GM10266 (cell line): ENCODE results near the gene GDE1.

ENCODE experiments used
- DNase-seq: peaks from one replicate; pipeline ENCODE4 v3.0.0; 2012; ENCODE audit errors: extremely low spot score
- TF ChIP-seq, protein P1 (sequence below): IDR thresholded peaks from 2 replicates; pipeline ENCODE4 v1.5.1; 2012; ENCODE audit warnings: mild to moderate bottlenecking, low read depth; ENCODE audit not compliant: control insufficient read depth, insufficient read depth; ENCODE audit errors: missing control alignments

GDE1 gene

DNA sequence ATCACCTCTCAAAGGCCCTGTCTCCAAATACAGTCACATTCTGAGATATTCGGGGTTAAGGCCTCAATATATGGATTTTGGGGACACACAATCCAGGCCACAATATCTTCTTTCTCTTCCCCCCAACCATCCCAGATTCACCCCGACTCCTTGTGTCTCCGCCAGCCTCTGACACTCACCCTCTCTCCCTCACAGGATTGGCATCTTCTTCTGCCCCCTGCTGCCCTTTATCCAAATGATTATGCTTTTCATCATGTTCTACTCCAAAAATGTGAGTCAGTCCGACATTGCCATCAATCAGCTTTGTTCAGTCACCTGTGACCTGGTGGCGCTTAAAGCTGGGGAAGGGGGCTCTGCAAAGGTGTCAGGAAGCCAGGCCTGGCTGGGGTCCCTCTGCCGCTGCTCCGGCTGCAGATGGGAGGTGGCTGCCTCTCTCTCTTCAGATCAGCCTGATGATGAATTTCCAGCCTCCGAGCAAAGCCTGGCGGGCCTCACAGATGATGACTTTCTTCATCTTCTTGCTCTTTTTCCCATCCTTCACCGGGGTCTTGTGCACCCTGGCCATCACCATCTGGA lies 35.1 kb downstream of the GDE1 start:
- DNase-seq: no peak
- TF ChIP-seq, protein P1, sequence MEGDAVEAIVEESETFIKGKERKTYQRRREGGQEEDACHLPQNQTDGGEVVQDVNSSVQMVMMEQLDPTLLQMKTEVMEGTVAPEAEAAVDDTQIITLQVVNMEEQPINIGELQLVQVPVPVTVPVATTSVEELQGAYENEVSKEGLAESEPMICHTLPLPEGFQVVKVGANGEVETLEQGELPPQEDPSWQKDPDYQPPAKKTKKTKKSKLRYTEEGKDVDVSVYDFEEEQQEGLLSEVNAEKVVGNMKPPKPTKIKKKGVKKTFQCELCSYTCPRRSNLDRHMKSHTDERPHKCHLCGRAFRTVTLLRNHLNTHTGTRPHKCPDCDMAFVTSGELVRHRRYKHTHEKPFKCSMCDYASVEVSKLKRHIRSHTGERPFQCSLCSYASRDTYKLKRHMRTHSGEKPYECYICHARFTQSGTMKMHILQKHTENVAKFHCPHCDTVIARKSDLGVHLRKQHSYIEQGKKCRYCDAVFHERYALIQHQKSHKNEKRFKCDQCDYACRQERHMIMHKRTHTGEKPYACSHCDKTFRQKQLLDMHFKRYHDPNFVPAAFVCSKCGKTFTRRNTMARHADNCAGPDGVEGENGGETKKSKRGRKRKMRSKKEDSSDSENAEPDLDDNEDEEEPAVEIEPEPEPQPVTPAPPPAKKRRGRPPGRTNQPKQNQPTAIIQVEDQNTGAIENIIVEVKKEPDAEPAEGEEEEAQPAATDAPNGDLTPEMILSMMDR: no peak

DNA sequence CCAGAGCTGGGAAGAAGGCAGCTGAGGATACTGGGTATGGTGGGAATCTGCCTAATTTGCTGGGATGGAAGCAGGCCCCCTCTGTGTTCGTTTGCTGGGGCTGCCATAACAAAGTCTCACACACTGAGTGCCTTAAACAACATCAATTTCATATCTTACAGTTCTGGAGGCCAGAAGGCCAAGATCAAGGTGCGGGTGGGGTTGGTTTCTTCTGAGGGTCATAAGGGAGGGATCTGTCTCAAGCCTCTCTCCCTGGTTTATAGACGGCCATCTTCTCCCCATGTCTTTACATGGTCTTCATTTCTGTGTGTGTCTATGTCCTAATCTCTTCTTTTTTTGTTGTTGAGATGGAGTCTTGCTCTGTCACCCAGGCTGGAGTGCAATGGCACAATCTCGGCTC lies 35.8 kb downstream of the GDE1 start:
- TF ChIP-seq, protein P1: no peak
- DNase-seq: no peak

DNA sequence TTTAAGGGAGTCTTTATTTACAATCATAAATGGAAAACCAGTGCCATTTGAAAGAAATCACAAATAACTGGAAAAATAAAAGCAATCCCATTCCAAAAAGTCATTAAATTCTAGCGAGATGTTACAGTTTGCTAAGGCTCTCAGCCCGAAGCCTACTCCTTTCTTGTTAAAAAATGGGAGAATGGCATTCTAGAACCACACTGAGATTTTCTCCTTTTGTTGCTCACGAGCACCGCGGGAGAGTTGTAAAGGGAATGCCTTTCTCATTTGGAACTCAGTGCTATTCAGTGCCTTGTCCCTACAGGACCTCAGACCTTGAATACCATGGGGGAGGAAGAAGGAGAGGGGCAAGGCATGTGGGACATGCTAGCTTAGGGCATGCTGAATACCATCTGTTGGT lies 36.3 kb downstream of the GDE1 start:
- TF ChIP-seq, protein P1: no peak
- no peak for DNase-seq

DNA sequence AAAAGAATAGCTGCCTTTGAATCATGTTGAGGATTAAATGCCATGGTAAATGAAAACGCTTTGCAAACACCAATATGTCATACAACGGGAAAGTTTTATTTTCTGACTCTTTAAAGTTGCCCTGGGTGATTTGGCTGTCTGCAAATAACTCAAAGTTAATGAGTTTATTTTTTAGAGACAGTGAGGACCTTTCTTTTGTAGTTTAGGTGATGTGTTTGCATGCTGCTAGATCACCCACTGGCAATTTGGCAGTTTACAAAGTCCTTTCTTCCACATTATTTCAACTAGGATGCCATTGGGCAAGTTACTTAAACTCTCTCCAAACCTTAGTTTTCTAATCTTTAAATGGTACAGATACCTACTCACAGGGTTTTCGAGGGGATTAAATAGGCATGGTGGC lies 37.8 kb downstream of the GDE1 start:
- TF ChIP-seq, protein P1: no peak
- DNase-seq: no peak

DNA sequence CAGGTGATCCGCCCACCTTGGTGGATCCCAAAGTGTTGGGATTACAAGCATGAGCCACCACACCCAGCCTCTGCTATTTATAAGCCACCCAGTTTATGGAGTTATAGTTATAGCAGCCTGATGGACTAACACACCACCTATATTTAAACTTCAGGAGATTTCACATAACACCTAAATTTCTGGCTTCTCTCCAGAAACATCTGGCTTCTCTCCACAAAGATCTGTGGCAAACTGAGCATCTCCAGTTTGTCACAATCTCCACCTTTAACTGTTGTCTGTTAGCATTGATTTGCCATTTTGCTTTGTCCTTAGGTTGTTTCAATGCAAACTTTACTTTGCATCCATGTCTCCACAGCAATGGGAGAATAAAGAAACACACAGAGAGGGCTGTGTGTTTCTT lies 39.6 kb downstream of the GDE1 start:
- DNase-seq: no peak
- TF ChIP-seq, protein P1: no peak

DNA sequence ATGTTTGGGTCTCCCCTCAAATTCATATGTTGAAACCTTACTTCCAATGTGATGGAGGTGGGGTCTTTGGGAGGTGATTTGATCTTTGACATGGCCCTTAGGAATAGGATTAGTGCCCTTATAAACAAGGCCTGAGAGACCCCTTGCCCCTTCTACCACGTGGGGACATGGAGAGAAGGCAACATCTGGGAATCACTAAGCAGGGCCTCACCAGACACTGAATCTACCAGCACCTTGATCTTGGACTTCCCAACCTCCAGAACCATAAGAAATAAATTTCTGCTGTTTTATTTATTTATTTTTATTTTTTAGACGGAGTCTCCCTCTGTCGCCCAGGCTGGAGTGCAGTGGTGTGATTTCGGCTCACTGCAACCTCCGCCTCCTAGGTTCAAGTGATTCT lies 40.1 kb downstream of the GDE1 start:
- TF ChIP-seq, protein P1: no peak
- no peak for DNase-seq

DNA sequence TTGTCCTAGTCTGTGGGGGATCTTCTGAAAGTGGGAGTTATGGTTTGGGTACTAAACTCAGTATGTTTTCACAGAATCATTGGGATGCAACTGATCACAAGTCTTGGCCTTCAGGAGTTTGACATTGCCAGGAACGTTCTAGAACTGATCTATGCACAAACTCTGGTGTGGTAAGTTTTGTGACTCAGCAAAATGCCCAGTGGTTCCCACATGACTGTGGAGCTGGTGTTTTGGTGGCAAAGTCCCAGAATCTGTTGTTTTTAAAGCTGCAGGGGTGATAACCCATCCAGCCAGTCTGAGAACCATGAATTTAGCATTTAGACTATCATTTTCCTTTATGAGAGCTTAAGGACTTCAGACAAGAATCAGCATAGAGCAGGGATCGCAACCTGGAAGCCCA lies 40.6 kb downstream of the GDE1 start:
- TF ChIP-seq, protein P1: no peak
- DNase-seq: no peak
